Stromal cell of bone marrow (primary cell): ENCODE measurements around the gene PIK3R4.
A peak's percentile ranks its signal among the peaks of the same experiment; 100 is the strongest.

Source experiments
- DNase-seq: peaks from one replicate; pipeline ENCODE4 v3.0.0-alpha.2; 2012; ENCODE audit warnings: low read depth

PIK3R4 gene

DNA sequence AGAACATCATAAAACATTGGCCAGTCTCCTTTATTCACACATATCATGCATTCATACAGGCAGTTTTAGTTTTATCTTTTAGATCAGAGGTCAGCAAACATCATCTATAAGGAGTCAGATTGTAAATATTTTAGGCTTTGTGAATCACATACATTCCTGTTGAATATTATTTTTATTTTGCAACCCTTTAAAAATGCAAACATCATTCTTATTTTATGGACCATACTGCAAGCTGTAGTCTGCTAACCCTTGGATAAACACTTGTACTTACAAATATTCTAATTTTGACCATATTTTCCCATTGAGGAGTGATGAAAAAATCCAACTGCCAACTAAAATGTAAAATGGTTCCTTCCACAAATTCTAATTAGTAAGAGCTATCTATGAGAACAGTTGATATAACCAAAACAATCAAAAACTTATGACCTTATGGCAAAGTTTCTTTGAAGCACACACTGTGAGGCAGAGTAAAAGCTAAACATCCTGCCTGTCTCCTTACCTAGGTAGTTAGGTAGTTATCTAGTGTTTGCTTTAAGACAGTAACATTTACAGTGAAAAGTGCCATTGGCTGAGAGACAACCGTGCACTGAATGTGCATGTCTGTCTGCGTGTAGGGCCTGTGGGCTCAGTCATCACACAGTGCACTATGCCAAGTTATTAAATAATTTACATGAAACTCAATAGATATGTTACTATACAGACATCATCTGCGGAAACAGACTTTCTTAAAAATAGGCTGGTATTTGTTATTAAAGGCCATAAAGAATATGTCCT is 57.7 kb downstream of the PIK3R4 start:
- DNase-seq: no peak

DNA sequence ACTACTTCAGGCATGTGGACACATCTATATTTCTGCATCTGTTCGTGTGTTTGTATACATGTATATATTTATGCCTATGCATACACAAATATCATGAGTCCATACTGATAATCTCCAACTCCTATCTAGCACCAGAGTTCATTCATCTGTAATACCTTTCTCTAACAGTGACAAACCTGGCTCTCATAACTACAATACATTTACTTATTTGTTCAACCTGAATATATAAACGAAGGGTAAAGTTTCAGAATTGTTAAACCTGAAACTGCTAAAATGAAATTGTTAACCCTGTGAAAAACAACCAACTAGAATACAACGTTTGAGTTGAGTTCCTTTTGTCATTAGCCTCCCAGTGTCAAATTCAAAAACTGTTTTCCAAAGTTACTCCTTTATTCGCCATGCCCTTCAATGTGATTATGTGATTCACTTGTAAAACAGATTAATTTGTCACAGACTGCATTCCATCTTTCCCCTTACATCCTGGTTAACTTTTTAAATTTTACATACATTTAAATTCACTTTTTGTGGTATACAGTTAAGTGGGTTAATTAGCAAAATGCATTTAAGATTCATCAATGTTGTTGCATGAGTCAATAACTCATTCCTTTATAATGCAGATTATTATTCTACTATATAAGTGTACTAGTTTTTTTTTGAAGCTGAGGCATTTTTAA is 58.5 kb downstream of the PIK3R4 start:
- DNase-seq: no peak

DNA sequence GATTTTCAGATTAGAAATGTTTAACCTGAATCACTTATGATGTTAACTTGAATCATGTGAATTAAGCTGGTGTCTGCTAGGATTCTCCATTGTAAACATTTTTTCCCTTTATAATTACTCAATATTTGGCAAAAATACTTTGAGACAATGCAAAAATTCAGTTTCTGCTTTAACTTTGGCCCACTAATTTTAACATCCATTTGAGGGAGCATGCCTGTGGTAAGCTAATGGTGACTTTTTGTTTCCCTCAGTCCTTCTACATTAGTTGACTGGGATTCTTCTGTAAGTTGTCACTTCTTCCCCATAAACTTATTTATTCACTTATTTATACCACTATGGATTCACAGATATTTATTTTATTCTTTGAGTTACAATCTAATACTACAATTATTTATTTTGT is 59.3 kb downstream of the PIK3R4 start:
- no peak for DNase-seq

DNA sequence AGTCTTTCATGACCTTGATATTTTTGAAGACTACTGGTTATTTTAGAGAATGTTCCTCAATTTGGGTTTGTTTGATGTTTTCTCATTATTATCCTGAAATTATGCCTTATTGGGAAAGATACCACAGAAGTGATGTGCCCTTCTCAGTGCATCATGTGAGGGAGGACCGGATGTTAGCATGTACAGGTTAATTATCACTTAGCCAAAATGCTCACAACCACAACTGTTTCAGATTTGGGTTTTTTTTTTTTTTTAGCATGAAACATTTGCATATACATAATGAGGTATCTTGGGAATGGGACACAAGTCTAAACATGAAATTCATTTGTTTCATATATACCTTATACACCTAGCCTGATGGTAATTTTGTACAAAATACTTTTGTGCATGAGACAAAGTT is 59.8 kb downstream of the PIK3R4 start:
- DNase-seq: no peak

DNA sequence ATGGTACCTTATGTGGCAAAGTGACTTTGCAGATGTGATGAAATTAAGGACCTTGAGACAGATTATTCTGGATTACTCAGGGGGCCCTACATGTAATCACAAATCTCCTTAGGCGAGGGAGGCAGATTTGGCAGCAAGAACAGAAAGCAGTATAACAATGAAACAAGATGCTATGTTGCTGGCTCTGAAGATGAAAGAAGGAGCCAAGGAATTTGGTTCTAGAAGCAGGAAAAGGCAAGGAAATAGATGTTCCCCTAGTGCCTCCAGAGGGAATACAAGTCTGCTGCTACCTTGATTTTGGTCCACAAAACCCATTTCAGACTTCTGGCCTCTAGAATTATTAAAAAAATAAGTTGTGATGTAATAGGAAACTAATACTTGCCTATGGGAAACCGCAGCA is 64.5 kb downstream of the PIK3R4 start:
- no peak for DNase-seq

DNA sequence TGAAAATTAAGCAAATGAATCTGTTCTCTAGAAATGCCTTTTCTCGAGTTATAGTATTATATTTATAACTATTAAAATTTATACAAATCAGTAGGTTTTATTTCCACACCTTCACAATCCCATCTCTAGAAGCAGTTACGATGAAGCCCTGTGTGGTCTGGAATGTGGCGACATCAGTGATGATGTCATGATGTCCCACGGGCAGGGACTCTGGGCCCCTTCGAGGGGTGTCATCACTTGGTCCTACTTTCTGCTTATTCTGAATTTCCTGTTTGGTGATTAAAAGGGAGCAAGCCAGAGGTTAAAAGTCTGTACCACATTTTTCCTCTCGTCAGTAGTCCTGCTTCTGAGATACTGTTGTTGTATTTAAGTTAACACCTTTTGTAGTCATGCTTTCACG is 67.4 kb downstream of the PIK3R4 start:
- no peak for DNase-seq

DNA sequence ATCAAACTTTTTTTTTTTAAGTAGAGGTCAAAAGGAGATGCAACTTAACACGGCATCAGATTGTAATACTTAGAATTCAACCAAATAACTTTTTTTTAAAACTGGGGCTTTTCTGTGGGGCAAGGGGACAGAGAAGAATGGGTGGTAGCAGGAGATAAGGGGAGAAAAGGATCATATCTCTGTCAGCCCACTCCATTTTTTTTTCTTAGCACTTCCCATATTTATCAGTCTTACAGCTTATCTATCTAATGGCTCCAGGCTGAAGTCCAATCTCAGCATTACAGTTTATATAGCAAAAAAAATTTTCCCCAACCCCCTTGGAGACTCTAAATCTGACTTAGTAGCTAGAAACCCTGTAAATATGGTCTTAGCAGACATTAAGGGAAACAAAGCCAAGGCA is 69.3 kb downstream of the PIK3R4 start:
- no peak for DNase-seq

DNA sequence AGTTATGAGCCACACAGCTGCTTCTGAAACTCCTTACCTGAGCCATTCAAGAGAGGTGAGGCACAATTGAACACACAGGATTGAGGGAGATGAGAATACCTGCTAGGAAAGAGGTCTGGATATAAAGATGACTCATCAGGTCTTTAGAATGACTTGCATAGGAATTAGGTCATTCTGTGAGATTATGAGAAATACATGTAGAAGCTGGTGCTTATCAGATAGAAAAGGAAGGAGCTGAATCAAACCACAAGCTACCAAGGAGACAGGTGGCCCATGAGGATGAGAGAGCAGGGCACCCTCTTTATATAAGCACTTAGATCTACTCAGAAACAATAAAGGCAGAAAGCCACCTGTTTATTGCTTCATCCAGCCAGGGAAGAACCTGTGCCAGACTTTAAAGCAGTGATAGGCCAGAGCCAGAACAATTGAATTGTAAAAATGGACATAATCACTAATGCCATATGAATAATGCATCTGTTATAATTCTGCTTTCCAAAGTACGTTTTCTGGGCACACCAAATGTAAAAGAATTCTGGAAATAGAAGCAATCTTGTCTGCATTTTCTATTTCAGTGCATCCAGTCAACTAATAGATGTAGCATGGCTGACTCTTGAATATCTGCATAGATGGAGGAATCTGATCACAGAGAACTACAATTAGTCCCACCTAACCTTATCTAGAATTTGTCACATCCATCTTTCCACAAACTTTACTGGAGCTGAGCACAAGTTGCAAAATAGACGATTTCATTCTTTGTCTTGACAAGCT is 74.9 kb downstream of the PIK3R4 start:
- no peak for DNase-seq

DNA sequence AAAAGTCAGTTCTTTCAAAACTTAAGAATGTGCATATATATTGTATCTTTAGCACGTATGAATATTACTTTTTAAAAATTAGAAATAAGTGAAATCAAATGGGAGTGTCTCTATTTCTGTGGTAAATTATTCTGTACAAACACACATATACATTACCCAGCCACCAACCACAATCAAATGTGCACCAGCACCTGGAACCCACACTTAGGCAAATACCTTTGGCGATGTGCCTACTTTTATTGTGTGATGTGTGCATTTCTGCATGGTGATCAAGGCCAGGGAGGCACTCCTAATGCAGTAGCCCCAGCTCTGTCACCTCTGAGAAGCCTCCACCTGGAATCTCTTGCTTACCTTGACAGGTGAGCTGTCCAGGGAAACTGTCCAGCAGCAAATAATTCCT is 76.9 kb downstream of the PIK3R4 start:
- DNase-seq: no peak

DNA sequence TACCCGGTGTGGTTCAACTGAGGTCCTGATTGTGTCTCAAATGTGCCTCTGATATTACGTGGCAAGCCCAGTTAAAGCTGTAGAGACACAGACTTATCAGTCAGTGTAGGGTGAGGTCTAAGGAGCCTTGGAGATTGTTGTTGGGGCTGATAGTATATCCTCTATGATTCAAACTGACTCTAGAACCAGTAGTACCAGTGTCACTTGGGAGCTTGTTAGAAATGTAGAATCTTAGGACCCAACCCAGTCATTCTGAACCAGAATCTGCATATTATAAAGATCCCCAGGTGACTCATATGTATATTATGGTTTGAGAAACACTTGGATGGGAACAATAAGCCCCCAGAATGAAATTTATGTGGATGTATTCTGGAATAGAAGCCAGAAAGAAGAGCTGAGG is 83.5 kb downstream of the PIK3R4 start:
- DNase-seq: no peak

DNA sequence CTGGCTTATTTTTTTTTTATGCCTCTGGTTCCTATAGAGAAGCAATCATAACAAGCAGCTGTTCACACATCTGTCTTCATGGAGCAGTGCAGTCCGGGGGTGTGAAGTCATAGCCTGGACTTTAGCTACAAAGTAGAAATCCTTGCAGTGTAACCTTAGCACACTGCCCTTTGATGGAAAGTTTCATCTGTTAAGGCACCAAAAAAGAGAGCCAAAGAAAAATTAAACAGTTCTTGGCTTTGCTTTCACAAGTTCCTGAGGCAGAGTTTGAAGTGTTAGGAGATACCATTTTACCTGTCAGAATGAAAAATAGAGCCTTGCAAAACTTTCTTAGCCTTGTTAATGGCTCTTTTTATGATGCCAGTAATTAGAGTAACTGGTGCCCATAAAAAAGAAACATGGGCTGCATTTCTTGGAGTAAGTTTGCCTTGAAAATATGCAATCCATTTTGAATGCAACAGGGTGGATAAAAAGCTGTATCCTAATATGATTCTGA is 84.1 kb downstream of the PIK3R4 start:
- no peak for DNase-seq

DNA sequence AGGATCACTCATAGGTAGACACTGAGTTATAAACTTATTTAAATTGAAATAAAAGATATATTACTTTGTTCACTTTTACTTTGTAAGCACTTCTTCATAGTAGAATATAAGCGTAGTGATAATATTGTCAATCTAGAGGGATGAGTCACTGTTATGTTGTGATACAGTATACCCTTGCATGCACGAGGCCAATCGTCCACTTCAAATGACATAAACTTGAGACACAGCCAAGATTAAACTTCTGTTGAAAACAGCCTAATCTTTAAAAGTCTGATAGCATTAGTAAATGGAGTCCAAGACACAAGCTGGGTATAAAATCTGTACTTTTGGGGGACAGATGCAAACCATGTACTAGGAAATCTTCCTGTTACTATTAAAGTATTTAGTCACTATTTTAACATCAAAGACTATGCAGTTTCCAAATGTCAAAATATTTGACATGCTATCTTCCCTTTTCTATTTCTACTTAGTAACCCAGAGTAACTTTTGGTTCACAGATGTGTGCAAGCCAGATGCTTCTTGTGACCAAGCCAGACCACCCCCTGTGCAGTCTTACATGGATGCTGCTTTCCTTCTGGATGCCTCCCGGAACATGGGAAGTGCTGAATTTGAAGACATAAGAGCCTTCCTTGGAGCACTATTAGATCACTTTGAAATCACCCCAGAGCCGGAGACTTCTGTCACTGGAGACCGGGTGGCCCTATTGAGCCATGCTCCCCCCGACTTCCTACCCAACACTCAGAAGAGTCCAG is 85.3 kb downstream of the PIK3R4 start:
- DNase-seq: no peak

DNA sequence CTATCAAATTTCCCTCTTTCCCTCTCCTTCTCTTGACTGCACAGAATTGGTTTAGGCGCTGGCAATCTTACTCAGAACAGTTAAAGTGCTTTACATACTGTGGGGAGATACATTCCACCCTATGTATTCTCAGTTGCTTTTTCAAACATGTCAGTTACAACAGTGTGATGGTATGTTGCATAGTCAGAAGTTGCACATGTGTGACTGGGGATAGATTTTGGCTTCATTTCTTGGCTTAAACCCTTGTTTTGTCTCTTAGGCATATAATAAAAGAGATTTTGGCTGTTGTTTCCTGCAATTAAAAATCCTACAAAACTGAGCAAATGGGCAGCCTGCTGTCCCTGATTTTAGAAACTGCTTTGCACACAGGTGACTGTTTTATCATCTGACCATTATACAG is 86.7 kb downstream of the PIK3R4 start:
- DNase-seq: no peak

DNA sequence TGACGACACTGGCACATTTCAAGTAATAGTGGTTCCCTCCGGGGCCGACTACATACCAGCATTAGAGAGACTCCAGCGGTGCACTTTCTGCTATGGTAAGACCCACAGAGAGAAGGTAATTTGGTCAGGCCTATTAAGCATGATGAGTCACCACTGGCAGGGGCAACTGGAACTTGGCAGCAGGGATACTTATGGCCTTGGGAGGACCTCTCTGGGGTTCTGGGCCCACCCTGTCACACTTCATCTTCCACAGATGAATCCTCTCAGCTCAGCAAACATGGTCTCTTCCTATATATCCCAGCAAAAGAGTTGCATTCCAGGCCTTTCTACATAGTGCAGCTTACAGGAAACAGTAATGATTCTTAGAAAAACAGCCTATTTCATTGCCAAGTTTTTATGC is 88.0 kb downstream of the PIK3R4 start:
- peak; percentile 37 for DNase-seq

DNA sequence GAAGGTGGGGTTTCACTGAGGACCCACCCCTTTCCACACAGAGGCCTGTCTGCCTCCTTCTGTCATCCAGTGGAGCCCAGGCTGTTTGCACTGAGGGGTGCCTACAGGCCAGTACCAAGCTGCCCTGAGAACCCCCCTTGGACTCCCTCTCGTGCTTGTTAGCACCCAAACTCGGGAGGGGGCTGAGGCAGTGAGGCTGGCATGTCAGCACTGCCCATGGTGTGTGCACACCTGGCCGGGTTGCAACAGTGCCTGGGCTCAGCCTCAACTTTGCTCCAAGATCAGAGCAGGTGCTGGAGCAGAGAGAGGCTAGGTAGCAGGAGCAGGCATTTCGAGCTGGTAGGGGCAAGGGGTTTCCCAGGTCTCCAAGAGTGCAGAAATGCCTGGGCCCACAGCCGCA is 90.0 kb downstream of the PIK3R4 start:
- no peak for DNase-seq

DNA sequence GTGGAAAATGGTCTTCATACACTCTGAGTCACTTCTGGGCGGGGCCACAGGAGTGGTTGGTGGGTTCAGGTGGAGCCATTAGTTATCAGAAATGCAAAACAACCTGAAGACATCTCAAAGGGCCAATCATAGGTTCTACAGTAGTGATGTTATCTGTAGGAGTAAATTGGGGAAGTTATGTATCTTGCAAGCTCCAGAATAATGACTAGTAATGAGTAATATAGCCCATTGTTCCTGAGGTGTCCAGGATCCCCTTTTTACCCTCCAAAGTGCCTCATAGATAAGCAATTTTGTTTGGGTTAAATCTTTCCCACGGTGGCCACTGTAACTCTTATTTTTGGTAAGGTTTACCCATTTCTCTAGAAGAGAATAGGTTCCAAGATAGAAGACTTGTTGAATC is 91.7 kb downstream of the PIK3R4 start:
- no peak for DNase-seq

DNA sequence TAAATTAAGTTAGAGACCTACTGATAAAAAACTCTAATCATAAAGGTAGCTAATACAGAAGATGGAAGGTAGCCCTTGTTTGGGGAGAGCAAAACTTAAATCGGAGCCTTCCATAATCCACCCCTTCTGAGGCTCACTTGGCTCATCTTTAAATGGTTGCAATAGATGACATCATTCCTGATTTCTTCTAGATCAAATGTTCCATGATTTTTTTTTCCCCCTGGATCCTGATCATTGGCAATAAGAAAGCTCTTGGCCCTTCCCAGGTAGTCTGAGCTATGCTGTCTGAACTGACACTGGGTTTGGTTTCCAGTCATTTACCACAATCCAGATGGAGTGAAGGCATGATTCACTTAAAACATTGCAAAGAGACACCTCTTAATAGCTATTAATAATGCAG is 92.5 kb downstream of the PIK3R4 start:
- no peak for DNase-seq

DNA sequence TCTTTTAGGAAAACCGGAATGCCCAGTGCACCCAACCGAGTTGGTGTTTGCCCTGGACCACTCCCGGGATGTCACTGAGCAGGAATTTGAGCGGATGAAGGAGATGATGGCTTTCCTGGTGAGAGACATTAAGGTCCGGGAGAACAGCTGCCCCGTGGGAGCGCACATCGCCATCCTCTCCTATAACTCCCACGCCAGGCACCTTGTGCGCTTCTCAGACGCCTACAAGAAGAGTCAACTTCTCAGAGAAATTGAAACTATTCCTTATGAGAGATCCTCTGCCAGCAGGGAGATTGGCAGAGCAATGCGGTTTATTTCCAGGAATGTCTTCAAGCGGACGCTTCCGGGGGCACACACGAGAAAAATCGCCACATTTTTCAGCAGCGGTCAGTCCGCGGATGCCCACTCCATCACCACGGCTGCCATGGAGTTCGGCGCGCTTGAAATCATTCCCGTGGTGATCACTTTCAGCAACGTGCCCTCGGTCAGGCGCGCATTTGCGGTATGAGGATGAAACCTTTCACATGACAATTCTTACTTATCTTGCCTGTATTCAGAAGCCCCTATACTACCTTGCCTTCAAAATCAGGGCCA is 97.5 kb downstream of the PIK3R4 start:
- no peak for DNase-seq

DNA sequence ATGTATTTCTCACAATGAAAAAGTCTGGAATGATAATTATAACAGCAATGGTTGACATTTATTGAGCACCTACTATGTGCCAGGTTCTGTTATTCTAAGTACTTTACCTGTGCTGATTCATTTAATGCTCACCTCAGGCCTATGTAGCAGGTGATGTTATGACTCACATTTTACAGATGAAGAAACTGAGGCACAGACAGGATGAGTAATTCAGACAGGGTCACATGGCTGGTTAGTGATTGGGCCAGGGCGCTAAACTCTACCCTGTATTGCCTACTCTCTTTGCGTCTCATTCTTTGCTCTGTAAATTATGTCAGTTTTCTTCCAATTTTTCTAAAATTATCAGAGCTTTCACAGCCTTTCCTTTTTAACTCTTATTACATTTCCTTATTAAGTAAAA is 98.3 kb downstream of the PIK3R4 start:
- no peak for DNase-seq

DNA sequence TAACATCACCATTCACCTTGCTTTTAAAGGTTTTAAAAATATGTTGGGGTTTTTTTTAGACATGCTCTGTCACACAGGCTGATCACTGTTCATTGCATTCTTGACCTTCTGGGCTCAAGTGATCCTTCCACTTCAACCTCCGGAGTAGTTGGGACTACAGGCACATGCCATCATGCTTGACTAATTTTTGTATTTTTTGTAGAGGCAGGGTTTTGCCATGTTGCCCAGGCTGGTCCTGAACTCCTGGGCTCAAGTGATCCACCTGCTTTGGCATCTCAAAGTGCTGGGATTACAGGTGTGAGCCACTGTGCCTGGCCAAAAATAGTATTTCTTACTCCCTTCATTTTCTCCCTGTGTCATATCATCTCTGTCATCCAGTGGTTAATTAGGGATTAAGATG is 101.4 kb downstream of the PIK3R4 start:
- no peak for DNase-seq

DNA sequence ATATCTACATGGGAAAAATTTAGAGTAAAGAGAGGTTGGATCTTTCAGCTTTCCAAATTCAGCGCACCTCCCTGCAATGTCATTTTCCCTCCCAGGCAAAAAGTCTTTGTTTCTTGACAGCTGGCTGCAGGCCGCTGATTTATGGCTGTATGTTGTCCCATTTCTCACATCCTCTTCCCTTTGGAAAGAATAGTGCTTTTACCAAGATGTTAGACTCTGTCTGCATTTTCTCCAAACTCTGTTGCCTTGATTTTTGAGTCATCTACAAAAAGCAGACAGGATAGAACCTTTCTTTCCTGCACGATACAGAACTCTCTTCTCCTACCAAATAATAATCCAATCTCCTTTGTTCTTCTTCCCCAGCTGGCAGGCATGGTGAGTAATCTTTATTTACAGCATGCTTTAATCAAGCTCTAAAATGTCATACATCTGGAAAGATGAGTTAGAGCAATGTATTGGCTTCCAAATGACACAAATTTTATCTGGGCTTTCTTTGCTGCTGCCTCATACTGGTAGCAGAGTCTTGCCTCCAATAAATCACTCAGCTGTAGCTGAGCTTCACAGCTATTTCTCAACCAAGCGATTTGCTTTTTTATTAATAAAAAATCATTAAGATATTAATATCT is 101.9 kb downstream of the PIK3R4 start:
- no peak for DNase-seq
